Measurements from ENCODE around the gene ZFAND2A.
"Not testable (repeated sequence)": the region's sequence is repeated elsewhere in the genome, so short reads cannot be mapped to it uniquely, and the experiment has no call there.

ZFAND2A gene

GRCh38 chr7:1156782-1157535 lies 3.0 kb downstream of the ZFAND2A start:
- Histone ChIP-seq H3K9ac (ENCODE audit: low read length) (no peak overlapping the region), H3K4me3 (ENCODE audit: low read length) (no peak overlapping the region), H3K36me3 (ENCODE audit: control insufficient read depth, insufficient read depth, low read length) (peaks cover 4% of the 10 kb centered on the region), H3K27me3 (ENCODE audit: control insufficient read depth, insufficient read depth, low read length) (no peaks in the 10 kb centered on the region), H3K4me1 (ENCODE audit: control insufficient read depth, insufficient read depth, low read length) (peaks cover 32% of the 10 kb centered on the region), H3K9me3 (ENCODE audit: control insufficient read depth, low read length) (no peaks in the 10 kb centered on the region)

- not testable (repeated sequence) for H3K36me3 ChIP-seq (ENCODE audit: control insufficient read depth, insufficient read depth, low read length); H3K9me3 ChIP-seq (ENCODE audit: control insufficient read depth, low read length); H3K27me3 ChIP-seq (ENCODE audit: control insufficient read depth, insufficient read depth, low read length); H3K4me3 ChIP-seq (ENCODE audit: low read length); H3K9ac ChIP-seq (ENCODE audit: low read length)
- H3K4me1 ChIP-seq (ENCODE audit: control insufficient read depth, insufficient read depth, low read length), result peaks cover 32% of the 10 kb centered on the region
Measured at GRCh38 chr7:1155818-1156781, 3.9 kb downstream of the ZFAND2A start.

GRCh38 chr7:1154172-1154739 lies 5.7 kb downstream of the ZFAND2A start:
- peaks cover 4% of the 10 kb centered on the region for H3K36me3 ChIP-seq (ENCODE audit: control insufficient read depth, insufficient read depth, low read length)

GRCh38 chr7:1152492-1152891 lies 7.5 kb downstream of the ZFAND2A start:
- no peak overlapping the region for H3K4me3 ChIP-seq (ENCODE audit: low read length)
- no peak overlapping the region for H3K9ac ChIP-seq (ENCODE audit: low read length)
- peaks cover 4% of the 10 kb centered on the region for H3K36me3 ChIP-seq (ENCODE audit: control insufficient read depth, insufficient read depth, low read length)
- H3K4me1 ChIP-seq (ENCODE audit: control insufficient read depth, insufficient read depth, low read length), result peaks cover 18% of the 10 kb centered on the region
- H3K9me3 ChIP-seq (ENCODE audit: control insufficient read depth, low read length), result no peaks in the 10 kb centered on the region
- H3K27me3 ChIP-seq (ENCODE audit: control insufficient read depth, insufficient read depth, low read length), result no peaks in the 10 kb centered on the region

More at GRCh38 chr7:1154172-1154739, 5.7 kb downstream of the ZFAND2A start:
- Histone ChIP-seq H3K9me3 (ENCODE audit: control insufficient read depth, low read length) (no peaks in the 10 kb centered on the region), H3K4me3 (ENCODE audit: low read length) (no peak overlapping the region), H3K27me3 (ENCODE audit: control insufficient read depth, insufficient read depth, low read length) (no peaks in the 10 kb centered on the region), H3K9ac (ENCODE audit: low read length) (no peak overlapping the region), H3K4me1 (ENCODE audit: control insufficient read depth, insufficient read depth, low read length) (peaks cover 32% of the 10 kb centered on the region)

- peaks cover 14% of the 10 kb centered on the region for H3K4me1 ChIP-seq (ENCODE audit: control insufficient read depth, insufficient read depth, low read length)
- no peak overlapping the region for H3K4me3 ChIP-seq (ENCODE audit: low read length)
- peaks cover 4% of the 10 kb centered on the region for H3K36me3 ChIP-seq (ENCODE audit: control insufficient read depth, insufficient read depth, low read length)
- H3K27me3 ChIP-seq (ENCODE audit: control insufficient read depth, insufficient read depth, low read length), result no peaks in the 10 kb centered on the region
- H3K9me3 ChIP-seq (ENCODE audit: control insufficient read depth, low read length), result no peaks in the 10 kb centered on the region
- H3K9ac ChIP-seq (ENCODE audit: low read length), result no peak overlapping the region
Measured at GRCh38 chr7:1151653-1152425, 8.2 kb downstream of the ZFAND2A start.

- H3K4me1 ChIP-seq (ENCODE audit: control insufficient read depth, insufficient read depth, low read length), result peaks cover 8% of the 10 kb centered on the region
- H3K27me3 ChIP-seq (ENCODE audit: control insufficient read depth, insufficient read depth, low read length), result no peaks in the 10 kb centered on the region
- no peak overlapping the region for H3K9ac ChIP-seq (ENCODE audit: low read length)
- H3K36me3 ChIP-seq (ENCODE audit: control insufficient read depth, insufficient read depth, low read length), result peaks cover 4% of the 10 kb centered on the region
- no peaks in the 10 kb centered on the region for H3K9me3 ChIP-seq (ENCODE audit: control insufficient read depth, low read length)
- H3K4me3 ChIP-seq (ENCODE audit: low read length), result no peak overlapping the region
Measured at GRCh38 chr7:1151156-1151555, 8.8 kb downstream of the ZFAND2A start.

GRCh38 chr7:1150400-1151002 lies 9.5 kb downstream of the ZFAND2A start:
- Histone ChIP-seq H3K4me1 (ENCODE audit: control insufficient read depth, insufficient read depth, low read length) (peaks cover 3% of the 10 kb centered on the region), H3K9me3 (ENCODE audit: control insufficient read depth, low read length) (no peaks in the 10 kb centered on the region), H3K9ac (ENCODE audit: low read length) (no peak overlapping the region), H3K36me3 (ENCODE audit: control insufficient read depth, insufficient read depth, low read length) (peaks cover 4% of the 10 kb centered on the region), H3K27me3 (ENCODE audit: control insufficient read depth, insufficient read depth, low read length) (no peaks in the 10 kb centered on the region), H3K4me3 (ENCODE audit: low read length) (no peak overlapping the region)

GRCh38 chr7:1149351-1149794 lies 10.6 kb downstream of the ZFAND2A start:
- Histone ChIP-seq H3K4me3 (ENCODE audit: low read length) (no peak overlapping the region), H3K27me3 (ENCODE audit: control insufficient read depth, insufficient read depth, low read length) (no peaks in the 10 kb centered on the region), H3K9me3 (ENCODE audit: control insufficient read depth, low read length) (no peaks in the 10 kb centered on the region), H3K9ac (ENCODE audit: low read length) (no peak overlapping the region), H3K36me3 (ENCODE audit: control insufficient read depth, insufficient read depth, low read length) (no peaks in the 10 kb centered on the region), H3K4me1 (ENCODE audit: control insufficient read depth, insufficient read depth, low read length) (no peaks in the 10 kb centered on the region)

- H3K27me3 ChIP-seq (ENCODE audit: control insufficient read depth, insufficient read depth, low read length); H3K9me3 ChIP-seq (ENCODE audit: control insufficient read depth, low read length); H3K4me3 ChIP-seq (ENCODE audit: low read length); H3K4me1 ChIP-seq (ENCODE audit: control insufficient read depth, insufficient read depth, low read length); H3K36me3 ChIP-seq (ENCODE audit: control insufficient read depth, insufficient read depth, low read length); H3K9ac ChIP-seq (ENCODE audit: low read length): not testable (repeated sequence)
Measured at GRCh38 chr7:1147873-1148272, 12.1 kb downstream of the ZFAND2A start.

GRCh38 chr7:1144269-1144771 lies 15.7 kb downstream of the ZFAND2A start:
- H3K9ac ChIP-seq (ENCODE audit: low read length), result no peak overlapping the region
- H3K4me3 ChIP-seq (ENCODE audit: low read length), result no peak overlapping the region
- no peaks in the 10 kb centered on the region for H3K9me3 ChIP-seq (ENCODE audit: control insufficient read depth, low read length)
- no peaks in the 10 kb centered on the region for H3K4me1 ChIP-seq (ENCODE audit: control insufficient read depth, insufficient read depth, low read length)
- H3K36me3 ChIP-seq (ENCODE audit: control insufficient read depth, insufficient read depth, low read length), result no peaks in the 10 kb centered on the region
- H3K27me3 ChIP-seq (ENCODE audit: control insufficient read depth, insufficient read depth, low read length), result no peaks in the 10 kb centered on the region

- H3K27me3 ChIP-seq (ENCODE audit: control insufficient read depth, insufficient read depth, low read length); H3K4me1 ChIP-seq (ENCODE audit: control insufficient read depth, insufficient read depth, low read length); H3K36me3 ChIP-seq (ENCODE audit: control insufficient read depth, insufficient read depth, low read length); H3K4me3 ChIP-seq (ENCODE audit: low read length); H3K9me3 ChIP-seq (ENCODE audit: control insufficient read depth, low read length); H3K9ac ChIP-seq (ENCODE audit: low read length): not testable (repeated sequence)
Measured at GRCh38 chr7:1143031-1143430, 17.0 kb downstream of the ZFAND2A start.
